Activated CD8-positive, alpha-beta memory T cell treated with anti-CD3 and anti-CD28 coated beads for 36 hours (primary cell): ENCODE data around the gene UBC. TPM values are rescaled to one million over a fixed set of nuclear protein-coding genes. Genes with fewer than 3 reads are reported as not detected.
"Not testable (repeated sequence)": the region's sequence is repeated elsewhere in the genome, so short reads cannot be mapped to it uniquely, and the experiment has no call there.

Experiments used
- CTCF ChIA-PET: fragments of 350-600 bp; sonication (Branson Sonifier 250); formaldehyde crosslinking; loops from one replicate; lab custom pipeline; 2021; ENCODE audit warnings: antibody characterized with exemption; lab: Charles Lee
- POLR2A ChIA-PET: fragments of 350-600 bp; sonication (Branson Sonifier 250); formaldehyde crosslinking; loops from one replicate; lab custom pipeline; 2021; ENCODE audit warnings: antibody characterized with exemption; lab: Charles Lee
- total RNA-seq, 2 experiments: library from RNA; stranded (reverse); gene quantifications; one replicate each; pipeline ENCODE4 v1.2.3, GENCODE V29; 2021

The UBC gene
- total RNA-seq, 2 experiments from 2014 or later = 730 to 758 TPM

DNA sequence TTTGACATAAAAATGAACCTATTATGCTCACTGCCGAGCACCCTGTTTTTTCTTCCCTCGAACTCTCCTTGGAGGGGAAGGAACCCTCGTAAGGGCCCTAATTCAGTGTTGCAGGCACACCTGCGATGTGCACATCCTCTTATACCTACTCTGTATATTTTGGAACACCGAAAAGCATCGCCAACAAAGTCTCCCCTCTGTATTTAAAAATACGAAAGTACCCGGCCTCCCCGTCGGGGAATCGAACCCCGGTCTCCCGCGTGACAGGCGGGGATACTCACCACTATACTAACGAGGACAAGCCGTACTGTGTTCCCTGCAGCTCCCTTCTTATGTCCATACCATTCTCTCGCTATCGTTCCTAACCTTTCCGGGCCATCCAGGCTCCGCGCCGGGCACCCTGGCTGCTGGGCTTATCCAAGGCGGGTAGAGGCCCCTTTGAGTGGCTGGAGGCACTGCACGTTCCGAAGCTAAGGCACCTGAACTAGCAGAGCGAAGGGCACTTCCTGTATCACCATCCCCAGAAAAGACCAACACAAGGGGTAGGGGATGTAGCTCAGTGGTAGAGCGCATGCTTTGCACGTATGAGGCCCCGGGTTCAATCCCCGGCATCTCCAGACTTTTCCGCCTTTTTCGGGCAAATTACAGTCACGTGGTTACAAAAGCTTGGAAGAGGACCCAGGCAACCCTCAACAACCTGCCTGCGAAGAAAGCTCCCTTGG is 25.1 kb upstream of the UBC start:
- ChIA-PET POLR2A (interaction anchor here (1.0 to 2.5 kb wide), 8 partner anchors 11 to 49 kb away, joined by 3 to 18 read pairs (median 5); partner anchors contain the start of genes DHX37 and UBC), CTCF (interaction anchor here (1.2 to 8.4 kb wide), 11 partner anchors 8 to 50 kb away, joined by 3 to 150 read pairs (median 8); partner anchors contain the start of genes DHX37 and UBC)

DNA sequence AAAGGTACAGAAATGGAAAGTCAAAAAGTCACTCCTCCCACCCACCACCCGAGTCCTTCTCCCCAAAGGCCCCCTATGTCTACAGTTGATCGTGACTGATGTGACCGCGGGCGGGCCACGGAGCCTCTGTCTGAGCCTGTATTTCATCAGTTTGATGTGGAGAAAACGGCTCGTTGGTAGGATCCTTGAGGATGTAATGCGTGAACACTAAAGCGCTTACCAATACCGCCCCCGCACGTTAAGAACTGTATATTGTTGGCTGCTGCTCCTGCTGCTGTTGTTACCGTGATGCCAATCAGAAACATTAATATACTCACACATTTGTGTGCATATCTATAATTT is 24.6 kb upstream of the UBC start:
- CTCF ChIA-PET = interaction anchor here (1.2 to 8.4 kb wide), 5 partner anchors 10 to 33 kb away, joined by 5 to 150 read pairs (median 27); partner anchors contain the start of gene UBC

DNA sequence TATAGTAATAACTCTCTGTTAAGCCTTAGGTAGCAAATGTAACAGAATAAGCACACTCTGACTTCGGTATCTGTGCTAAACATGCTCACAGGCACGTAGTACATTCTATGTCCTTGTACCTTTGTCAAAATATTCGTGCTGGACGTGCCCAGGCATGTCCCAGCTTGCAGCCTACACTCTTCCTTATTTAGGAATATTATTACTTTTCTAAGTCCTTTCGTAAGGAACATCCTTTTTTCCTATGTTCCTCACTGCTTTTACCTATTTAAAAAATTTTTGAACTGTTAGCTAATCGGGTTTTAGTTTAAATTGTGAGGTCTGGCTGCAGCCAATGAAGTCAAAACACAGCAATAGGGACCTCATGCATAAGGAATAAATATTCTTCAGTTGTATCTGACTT is 24.1 kb upstream of the UBC start:
- POLR2A ChIA-PET = interaction anchor here (1.0 to 2.5 kb wide), 2 partner anchors 18 to 24 kb away, joined by 3 to 18 read pairs; partner anchors contain the start of gene UBC
- CTCF ChIA-PET = interaction anchor here (0.6 to 8.4 kb wide), 4 partner anchors 10 to 61 kb away, joined by 3 to 150 read pairs (median 10); partner anchors contain the start of gene UBC

More for the DNA sequence above, 24.6 kb upstream of the UBC start:
- POLR2A ChIA-PET = interaction anchor here (1.0 to 2.5 kb wide), 6 partner anchors 10 to 50 kb away, joined by 3 to 18 read pairs (median 8); partner anchors contain the start of genes DHX37 and UBC

DNA sequence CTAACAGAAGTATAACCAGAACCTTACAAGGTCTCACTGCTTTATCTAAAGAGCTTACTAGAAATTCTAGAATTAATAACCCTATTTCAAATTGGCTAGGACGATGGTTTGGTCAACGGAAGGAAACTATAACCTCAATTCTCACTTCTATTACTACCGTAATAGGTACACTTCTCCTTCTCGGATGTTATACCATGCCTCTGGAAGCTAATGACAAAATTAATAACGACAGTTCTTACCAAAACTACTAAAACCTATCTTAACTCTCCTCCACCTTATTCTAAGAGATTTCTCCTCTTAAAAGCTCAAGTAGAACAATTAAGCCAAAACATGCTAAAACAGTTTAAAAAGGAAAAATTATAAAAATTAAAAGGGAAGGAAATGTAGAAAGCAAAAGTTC is 23.7 kb upstream of the UBC start:
- CTCF ChIA-PET = interaction anchor here (0.6 to 8.4 kb wide), 4 partner anchors 10 to 62 kb away, joined by 3 to 150 read pairs (median 10); partner anchors contain the start of gene UBC
- POLR2A ChIA-PET = no interaction called here

DNA sequence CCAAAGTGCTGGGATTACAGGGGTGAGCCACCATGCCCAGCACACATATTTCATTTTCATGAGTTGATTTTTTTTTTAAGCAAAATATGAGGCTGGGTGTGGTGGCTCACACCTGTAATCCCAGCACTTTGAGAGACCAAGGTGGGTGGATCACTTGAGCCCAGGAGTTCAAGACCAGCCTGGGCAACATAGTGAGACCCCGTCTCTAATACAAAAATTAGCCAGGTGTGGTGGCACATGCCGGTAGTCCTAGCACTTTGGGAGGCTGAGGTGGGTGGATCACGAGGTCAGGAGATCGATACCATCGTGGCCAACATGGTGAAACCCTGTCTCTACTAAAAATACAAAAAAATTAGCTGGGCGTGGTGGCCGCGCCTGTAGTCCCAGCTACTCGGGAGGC is 17.1 kb upstream of the UBC start:
- POLR2A ChIA-PET = not testable (repeated sequence)

DNA sequence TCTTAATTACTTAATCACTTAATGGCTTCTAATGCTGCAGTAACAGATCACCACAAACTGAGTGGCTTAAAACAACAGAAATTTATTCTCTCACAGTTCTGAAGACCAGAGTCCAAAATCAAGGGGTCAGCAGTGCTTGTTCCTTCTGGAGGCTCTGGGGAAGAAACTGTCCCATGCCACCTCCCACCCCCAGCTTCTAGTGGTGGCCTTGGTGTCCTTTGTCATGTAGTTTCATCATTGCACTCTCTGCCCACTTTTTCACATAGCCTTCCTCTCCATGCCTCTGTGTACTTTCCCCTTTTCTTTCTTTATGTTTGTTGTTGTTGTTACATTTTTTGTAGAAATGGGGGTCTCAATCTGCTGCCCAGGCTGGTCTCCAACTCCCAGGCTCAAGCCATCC is 16.1 kb upstream of the UBC start:
- POLR2A ChIA-PET = no interaction called here

More for the DNA sequence above, 17.1 kb upstream of the UBC start:
- CTCF ChIA-PET = interaction anchor here (0.7 to 2.4 kb wide), 2 partner anchors 9 to 848 kb away, joined by 3 to 8 read pairs; no protein-coding TSS in a partner anchor

DNA sequence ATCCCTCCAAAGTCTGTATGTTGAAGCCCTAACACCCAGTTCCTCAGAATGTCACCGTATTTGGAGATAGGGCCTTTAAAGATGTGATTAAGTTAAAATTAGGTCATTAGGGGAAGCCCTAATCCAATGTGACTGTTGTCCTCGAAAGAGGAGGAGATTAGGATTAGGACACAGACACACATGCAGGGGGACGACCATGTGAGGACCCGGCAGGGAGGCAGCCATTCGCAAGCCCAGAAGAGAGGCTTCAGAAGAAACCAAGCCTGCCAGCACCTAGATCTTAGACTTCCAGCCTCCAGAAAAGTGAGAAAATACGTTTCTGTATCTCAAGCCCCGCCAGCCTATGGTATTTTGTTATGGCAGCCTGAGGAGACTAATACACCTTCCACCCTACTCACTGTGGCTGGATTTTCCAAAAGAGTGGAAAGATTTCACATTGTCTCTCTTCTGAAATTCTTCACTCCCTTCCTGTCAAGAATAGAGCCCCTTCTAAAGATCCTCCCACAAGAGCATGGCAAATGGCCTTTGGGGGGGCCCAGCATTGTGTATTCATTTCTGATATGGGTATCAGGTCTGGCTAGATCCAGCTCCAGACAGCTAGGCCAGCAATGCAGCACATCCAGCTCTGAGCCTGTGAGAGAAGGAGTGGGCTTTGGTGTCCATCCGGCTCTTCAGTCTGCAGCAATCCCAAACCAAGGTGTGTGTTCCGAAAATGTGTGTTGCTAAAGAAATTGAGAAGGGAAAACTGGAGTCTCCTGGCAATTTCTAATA is 15.4 kb upstream of the UBC start:
- POLR2A ChIA-PET = no interaction called here

More for the DNA sequence above, 16.1 kb upstream of the UBC start:
- CTCF ChIA-PET = interaction anchor here (0.9 to 2.4 kb wide), 2 partner anchors 10 kb away, joined by 3 to 8 read pairs; no protein-coding TSS in a partner anchor

DNA sequence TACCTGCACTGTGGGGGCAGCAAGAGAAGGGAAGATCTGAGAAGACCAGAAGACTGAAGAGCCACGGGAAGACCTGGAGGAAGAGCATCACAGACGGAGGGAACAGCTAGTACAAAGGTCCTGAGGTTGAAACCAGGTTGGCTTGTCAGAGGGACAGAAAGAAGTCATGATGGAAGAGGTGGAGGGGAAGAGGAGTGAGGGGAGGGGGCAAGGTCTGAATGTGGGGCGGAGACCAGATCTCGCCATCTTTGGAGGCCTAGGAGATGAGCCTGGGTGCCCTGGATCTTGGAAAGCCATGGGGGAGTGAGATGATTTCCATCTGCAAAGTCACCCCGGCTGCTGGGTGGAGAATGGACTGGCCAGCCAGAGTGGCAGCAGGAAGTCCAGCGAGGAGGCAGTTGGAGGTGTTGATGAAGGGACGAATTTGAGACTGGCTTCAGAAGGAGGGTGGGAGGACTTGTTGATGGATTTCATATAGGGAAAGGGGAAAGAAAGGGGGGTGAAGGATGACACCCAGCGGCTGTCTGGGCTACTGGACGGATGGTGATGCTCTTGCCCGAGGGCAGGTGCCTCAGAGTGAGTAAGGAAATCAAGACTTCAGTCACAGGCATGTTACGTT is 14.6 kb upstream of the UBC start:
- CTCF ChIA-PET = interaction anchor here (1.1 to 2.6 kb wide), 5 partner anchors 9 to 22 kb away, joined by 4 to 27 read pairs (median 8); partner anchors contain the start of gene UBC
- POLR2A ChIA-PET = interaction anchor here (0.8 to 1.5 kb wide), 3 partner anchors 11 to 13 kb away, joined by 3 to 7 read pairs (median 5); no protein-coding TSS in a partner anchor

More for the DNA sequence above, 15.4 kb upstream of the UBC start:
- CTCF ChIA-PET = interaction anchor here (0.9 kb wide), 1 partner anchor 11 kb away, joined by 3 read pairs; no protein-coding TSS in a partner anchor

DNA sequence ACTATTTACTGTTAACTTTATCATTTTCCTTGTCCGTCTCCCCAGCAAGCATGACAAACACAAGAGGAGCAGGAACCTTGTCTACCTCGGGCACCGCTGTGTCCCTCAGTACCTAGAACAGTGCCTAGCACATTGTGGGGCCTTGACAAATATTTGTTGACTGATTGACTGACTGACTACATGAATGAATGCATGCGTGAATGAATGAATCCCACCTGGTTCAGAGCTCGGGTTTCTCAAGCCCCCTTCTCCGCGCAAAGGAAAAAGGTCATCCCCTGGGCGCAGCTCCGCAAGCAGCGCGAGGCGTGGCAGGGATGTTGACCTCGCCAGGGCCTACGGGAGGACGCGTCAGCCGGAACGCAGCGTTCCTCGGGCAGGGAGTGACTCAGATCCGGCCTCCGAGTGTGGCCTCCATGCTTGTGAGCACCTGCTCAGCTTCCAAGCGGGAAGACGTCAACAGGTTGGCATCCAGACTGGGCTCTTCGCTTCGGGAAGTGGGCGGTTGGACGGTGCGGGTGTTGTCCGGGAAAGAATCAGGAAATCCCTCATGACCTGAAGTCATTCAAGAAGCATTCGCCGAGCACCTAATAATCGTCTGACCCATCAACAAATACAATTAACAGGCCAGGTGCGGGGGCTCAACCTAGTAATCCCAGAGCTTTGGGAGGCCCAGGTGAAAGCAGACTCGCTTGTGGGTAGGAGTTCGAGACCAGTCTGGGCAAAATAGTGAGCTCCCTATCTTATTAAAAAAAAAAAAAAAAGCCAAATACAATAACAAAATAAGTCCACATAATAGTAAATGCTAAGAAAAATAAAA is 13.9 kb upstream of the UBC start:
- CTCF ChIA-PET = interaction anchor here (1.1 to 2.6 kb wide), 5 partner anchors 9 to 22 kb away, joined by 4 to 27 read pairs (median 8); partner anchors contain the start of gene UBC
- POLR2A ChIA-PET = interaction anchor here (0.8 to 1.5 kb wide), 4 partner anchors 11 to 14 kb away, joined by 3 to 7 read pairs (median 6); partner anchors contain the start of gene UBC

DNA sequence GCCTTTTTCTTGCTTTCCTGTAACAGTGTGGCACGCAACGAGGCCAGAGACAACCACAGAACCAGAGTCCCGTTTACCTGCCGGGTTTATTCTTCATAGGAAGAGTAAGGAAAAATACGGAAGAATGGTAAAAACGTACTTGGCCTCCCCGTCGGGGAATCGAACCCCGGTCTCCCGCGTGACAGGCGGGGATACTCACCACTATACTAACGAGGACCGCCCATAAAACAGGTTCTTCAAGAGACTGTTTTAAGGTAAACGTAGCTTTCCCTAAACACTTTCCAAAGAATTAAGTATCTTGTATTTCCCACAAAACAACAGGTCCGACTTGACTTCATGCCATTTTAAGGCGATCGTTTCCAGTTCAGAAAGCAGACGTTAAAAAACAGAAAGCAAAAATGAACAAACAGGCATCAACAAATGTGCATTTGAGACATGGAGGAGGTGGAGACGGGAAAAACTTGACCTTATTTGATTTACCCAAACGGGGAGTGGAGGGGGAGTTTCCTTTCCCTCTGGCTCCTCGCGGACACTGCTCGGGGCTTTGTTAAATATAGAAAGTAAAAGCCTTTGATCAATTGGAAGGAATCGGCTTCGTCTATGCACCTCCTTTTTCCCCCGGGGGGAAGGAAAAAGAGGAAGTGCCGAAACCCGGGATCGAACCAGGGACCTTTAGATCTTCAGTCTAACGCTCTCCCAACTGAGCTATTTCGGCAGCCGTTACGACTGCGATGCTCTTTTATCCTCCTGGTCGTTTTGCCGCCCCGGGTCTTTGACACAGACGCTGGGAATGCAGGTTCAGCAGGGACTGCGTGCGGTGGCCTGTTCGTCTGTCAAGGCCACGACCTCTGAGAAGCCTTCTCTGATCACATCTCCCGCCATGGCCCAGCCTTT is 13.0 kb upstream of the UBC start:
- ChIA-PET CTCF (interaction anchor here (1.3 to 2.6 kb wide), 4 partner anchors 8 to 21 kb away, joined by 7 to 27 read pairs (median 8); no protein-coding TSS in a partner anchor), POLR2A (interaction anchor here (1.4 to 1.5 kb wide), 2 partner anchors 10 to 13 kb away, joined by 6 to 7 read pairs; partner anchors contain the start of gene UBC)

DNA sequence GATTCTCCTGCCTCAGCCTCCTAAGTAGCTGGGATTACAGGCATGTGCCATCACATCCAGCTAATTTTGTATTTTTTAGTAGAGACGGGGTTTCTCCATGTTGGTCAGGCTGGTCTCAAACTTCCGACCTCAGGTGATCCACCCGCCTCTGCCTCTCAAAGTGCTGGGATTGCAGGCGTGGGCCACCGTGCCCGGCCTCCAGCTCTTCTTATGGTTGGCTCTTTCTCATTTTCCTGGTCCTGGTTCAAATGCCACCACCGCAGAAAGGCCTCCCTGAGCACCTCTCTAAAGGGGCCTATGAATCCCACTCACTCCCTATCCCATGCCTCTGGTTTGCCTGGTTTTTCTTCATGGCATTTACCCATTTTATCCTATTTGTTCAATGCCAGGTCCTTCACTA is 11.3 kb upstream of the UBC start:
- CTCF ChIA-PET = interaction anchor here (1.2 to 13.5 kb wide), 2 partner anchors 8 to 12 kb away, joined by 3 to 150 read pairs; no protein-coding TSS in a partner anchor
- POLR2A ChIA-PET = interaction anchor here (1.1 to 1.2 kb wide), 2 partner anchors 11 to 14 kb away, joined by 4 read pairs; partner anchors contain the start of gene UBC

DNA sequence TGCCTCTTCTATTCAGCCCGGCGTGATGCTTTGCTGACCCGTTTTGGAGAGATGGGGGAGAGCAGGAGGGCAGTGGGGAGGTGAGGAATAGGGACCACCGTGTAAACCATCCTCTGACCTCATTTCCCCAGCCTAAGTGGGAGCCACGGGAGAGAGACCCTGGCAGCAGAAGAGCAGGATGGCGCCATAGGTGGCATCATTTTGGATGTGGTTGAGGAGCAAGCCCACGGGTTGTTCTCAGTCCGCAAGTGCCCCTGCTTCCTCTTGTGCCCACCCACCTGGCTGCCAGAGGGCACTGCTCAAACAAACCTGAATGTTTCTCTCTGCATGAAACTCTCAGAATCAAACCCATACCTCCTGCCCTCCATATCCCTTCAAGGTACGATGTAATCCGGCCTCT is 10.7 kb upstream of the UBC start:
- POLR2A ChIA-PET = no interaction called here
- CTCF ChIA-PET = interaction anchor here (13.5 kb wide), 1 partner anchor 12 kb away, joined by 150 read pairs; no protein-coding TSS in a partner anchor

DNA sequence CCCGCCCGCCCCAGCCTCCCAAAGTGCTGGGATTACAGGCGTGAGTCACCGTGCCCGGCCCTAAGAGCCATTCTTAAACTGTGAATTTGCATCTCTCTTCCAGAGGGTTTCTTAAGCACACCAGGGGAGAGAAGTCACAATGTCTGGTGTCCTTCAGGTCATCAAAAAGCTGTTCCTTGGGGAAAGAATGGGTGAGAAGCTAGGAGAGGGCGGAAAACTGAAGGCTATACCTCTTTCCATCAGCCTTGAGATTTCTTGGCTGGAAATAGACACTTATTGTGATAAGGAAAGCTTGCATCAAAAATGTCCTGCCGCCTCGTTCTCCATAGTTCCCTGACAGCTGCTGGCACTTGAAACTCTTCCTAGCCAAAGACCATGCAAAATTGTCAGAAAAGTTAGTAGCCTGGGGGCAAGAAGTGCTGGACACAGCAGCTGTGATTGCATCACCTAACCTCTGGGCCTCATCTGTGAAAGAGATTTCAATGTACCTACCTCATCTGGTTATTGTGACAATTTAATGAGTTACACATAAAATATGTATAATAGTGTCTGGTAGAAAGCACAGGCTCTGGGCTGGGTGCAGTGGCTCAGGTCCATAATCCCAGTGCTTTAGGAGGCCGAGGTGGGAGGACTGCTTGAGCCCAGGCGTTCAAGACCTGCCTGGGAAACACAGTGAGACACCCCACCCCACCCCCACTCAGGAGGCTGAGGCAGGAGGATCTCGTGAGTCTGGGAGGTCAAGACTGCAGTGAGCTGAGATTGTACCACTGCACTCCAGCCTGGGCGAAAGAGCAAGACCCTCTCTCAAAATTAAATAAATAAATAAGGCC is 9.7 kb upstream of the UBC start:
- POLR2A ChIA-PET = no interaction called here

DNA sequence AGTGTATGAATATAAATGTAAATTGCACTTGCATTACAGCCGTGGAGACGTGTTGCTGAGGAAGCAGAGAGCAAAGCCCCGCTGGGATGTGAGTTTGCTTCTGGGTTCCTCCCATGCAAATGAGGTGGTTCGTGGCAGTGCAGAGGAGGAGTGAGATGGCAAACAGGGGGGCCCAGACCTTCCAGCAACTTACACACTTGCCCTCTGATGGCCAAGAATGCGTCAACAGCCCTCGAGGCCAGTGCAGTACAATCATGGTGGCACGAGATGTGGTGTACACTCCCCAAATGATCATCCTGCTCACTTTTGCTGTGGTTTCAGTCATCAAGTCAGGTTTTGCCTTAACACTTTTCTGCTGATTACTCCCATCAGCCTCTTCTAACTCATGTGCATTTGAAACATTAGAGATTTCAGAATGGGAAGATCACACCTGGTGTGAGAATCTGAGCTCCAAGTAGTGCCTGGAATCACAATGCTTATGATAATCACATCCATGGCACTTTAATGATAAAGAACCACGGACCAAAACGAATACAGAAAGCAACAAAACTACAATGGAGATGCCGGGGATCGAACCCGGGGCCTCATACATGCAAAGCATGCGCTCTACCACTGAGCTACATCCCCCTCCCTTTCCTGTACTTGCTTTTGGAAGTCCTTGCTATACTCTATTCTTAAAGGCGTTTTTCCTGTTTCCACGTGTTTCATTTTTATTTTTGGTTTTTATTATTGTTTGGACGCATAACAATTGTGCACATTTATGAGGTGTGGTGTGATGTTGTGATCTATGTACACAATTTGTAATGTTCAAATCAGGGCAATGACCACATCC is 7.0 kb upstream of the UBC start:
- ChIA-PET CTCF (interaction anchor here (0.9 to 13.5 kb wide), 3 partner anchors 7 to 16 kb away, joined by 3 to 150 read pairs (median 24); partner anchors contain the start of gene UBC), POLR2A (interaction anchor here (0.7 to 0.9 kb wide), 3 partner anchors 11 to 19 kb away, joined by 3 to 6 read pairs (median 4); no protein-coding TSS in a partner anchor)

More for the DNA sequence above, 9.7 kb upstream of the UBC start:
- CTCF ChIA-PET = interaction anchor here (0.6 to 13.5 kb wide), 5 partner anchors 13 to 21 kb away, joined by 3 to 150 read pairs (median 4); no protein-coding TSS in a partner anchor
